Esophagus squamous epithelium (tissue), 4 donors: ENCODE measurements around the gene ADAM10.

Experiments
- POLR2A ChIP-seq, 4 donors: fragments of 450-650 bp; IDR thresholded peaks; one replicate each; pipeline ENCODE4 v1.6.1; 2017; ENCODE audit warnings: antibody characterized with exemption in 4 of 4, mild to moderate bottlenecking in 4 of 4, moderate library complexity in 3 of 4
- TF ChIP-seq, protein P1 (sequence below), 6 experiments: fragments of 450-650 bp in 4 of 6; fragments of 200-600 bp in 2 of 6; sonication (generic) in 2 of 6; IDR thresholded peaks; one replicate each; pipeline ENCODE4 v1.5.1; 2016 to 2019; ENCODE audit warnings: antibody characterized with exemption in 6 of 6, mild to moderate bottlenecking in 4 of 6, moderate library complexity in 4 of 6

DNA sequence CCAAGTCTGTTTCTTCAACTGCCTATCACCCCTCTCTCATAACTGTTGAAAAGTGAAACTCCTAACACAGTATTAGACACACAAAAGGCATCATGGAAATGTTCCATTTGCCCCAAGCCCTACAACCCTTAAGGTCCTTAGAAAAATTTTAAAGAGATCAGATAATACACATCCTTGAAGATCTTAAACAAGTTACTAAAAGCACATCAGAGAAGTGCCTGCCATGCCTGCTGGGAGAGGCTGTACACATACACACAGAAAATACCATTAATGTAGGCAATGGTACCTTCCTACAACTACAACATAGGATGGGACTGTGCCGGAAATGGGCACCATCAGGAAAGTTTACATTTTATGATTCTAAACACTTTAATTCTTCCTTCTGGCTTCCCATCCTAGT lies 3.3 kb downstream of the ADAM10 start:
- TF ChIP-seq, protein P1, sequence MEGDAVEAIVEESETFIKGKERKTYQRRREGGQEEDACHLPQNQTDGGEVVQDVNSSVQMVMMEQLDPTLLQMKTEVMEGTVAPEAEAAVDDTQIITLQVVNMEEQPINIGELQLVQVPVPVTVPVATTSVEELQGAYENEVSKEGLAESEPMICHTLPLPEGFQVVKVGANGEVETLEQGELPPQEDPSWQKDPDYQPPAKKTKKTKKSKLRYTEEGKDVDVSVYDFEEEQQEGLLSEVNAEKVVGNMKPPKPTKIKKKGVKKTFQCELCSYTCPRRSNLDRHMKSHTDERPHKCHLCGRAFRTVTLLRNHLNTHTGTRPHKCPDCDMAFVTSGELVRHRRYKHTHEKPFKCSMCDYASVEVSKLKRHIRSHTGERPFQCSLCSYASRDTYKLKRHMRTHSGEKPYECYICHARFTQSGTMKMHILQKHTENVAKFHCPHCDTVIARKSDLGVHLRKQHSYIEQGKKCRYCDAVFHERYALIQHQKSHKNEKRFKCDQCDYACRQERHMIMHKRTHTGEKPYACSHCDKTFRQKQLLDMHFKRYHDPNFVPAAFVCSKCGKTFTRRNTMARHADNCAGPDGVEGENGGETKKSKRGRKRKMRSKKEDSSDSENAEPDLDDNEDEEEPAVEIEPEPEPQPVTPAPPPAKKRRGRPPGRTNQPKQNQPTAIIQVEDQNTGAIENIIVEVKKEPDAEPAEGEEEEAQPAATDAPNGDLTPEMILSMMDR (IDR thresholded peaks at IDR 0.05): no peak
- no peak for TF ChIP-seq POLR2A (IDR thresholded peaks at IDR 0.05)
